ENCODE results near the gene DAB2IP.

DAB2IP gene

DNA sequence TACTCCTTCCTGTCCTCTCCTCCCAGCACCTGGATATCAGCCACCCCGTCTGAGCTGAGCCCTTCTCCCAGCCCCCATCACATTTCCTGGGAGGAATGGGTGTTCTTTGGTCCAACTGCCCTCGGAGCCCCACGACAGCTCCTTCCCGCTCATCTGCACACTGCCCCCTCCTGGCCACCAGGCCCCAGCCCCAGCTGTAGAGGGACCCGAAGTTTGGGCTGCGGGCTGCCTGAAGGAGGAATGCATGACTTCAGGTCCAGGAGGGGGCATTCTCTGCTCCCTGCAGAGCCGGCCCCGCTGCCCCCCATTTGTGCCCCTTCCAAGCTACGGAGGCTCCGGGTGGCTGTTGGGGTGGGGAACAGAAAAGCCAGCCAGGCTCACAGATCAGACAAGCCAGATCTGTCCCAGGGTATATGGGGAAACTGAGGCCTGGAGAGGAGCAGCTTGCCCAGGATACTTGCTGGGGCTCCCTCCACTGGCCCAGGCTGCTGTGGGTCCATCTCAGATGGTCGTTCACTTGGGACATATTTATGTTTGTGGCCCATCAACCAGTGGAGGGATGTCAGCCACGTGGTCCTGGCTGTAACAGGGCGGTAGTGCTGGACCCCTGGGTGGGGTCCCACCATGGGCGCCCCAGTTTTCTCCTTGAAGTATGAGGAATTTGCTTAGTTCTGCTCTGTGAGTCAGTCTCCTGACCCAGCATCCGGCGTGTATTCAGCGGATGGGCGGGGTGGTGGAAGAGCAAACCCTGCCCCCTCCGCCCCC, 33.1 kb downstream of the DAB2IP start:
- Histone ChIP-seq H3K36me3 (peaks cover 0 to 26% (median 14%) of the 10 kb centered on the region in 3 donors), H3K27me3 (no peaks in the 10 kb centered on the region), H3K27ac (no peak overlapping the region), H3K4me3 (no peak overlapping the region), H3K4me1 (peaks cover 0 to 7% (median 3%) of the 10 kb centered on the region in 4 donors), H3K9me3 (no peaks in the 10 kb centered on the region)
- TF ChIP-seq, protein P1, sequence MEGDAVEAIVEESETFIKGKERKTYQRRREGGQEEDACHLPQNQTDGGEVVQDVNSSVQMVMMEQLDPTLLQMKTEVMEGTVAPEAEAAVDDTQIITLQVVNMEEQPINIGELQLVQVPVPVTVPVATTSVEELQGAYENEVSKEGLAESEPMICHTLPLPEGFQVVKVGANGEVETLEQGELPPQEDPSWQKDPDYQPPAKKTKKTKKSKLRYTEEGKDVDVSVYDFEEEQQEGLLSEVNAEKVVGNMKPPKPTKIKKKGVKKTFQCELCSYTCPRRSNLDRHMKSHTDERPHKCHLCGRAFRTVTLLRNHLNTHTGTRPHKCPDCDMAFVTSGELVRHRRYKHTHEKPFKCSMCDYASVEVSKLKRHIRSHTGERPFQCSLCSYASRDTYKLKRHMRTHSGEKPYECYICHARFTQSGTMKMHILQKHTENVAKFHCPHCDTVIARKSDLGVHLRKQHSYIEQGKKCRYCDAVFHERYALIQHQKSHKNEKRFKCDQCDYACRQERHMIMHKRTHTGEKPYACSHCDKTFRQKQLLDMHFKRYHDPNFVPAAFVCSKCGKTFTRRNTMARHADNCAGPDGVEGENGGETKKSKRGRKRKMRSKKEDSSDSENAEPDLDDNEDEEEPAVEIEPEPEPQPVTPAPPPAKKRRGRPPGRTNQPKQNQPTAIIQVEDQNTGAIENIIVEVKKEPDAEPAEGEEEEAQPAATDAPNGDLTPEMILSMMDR (IDR thresholded peaks at IDR 0.05): peak; percentile 54 to 56
- intact Hi-C loops (cut with DNase I; ENCODE audit: low total_unique reads): loop anchor here (5.0 kb wide), 2 partner anchors 132 to 308 kb away; no protein-coding TSS in a partner anchor
- peak in 1 of 2 donors; percentile 46 for DNase-seq

GRCh38 chr9:121685146-121685794, 33.8 kb downstream of the DAB2IP start:
- no peaks in the 10 kb centered on the region for H3K9me3 ChIP-seq
- intact Hi-C loops (cut with DNase I; ENCODE audit: low total_unique reads): loop anchor here (5.0 kb wide), 1 partner anchor 307 kb away; no protein-coding TSS in a partner anchor
- peaks cover 0 to 19% (median 9%) of the 10 kb centered on the region in 3 donors for H3K36me3 ChIP-seq
- H3K4me1 ChIP-seq: peaks cover 0 to 7% (median 5%) of the 10 kb centered on the region in 4 donors
- H3K27ac ChIP-seq: no peak overlapping the region
- no peaks in the 10 kb centered on the region for H3K27me3 ChIP-seq
- no peak for DNase-seq
- TF ChIP-seq, protein P1 (IDR thresholded peaks at IDR 0.05): no peak
- H3K4me3 ChIP-seq: no peak overlapping the region

GRCh38 chr9:121685795-121686377, 34.5 kb downstream of the DAB2IP start:
- Histone ChIP-seq H3K27me3 (no peaks in the 10 kb centered on the region), H3K36me3 (peaks cover 0 to 16% (median 9%) of the 10 kb centered on the region in 3 donors), H3K9me3 (no peaks in the 10 kb centered on the region), H3K27ac (no peak overlapping the region), H3K4me3 (no peak overlapping the region), H3K4me1 (peaks cover 0 to 7% (median 5%) of the 10 kb centered on the region in 4 donors)
- DNase-seq: no peak
- intact Hi-C loops (cut with DNase I; ENCODE audit: low total_unique reads): loop anchor here (5.0 kb wide), 1 partner anchor 306 kb away; no protein-coding TSS in a partner anchor
- TF ChIP-seq, protein P1 (IDR thresholded peaks at IDR 0.05): no peak

GRCh38 chr9:121686930-121687541, 35.6 kb downstream of the DAB2IP start:
- TF ChIP-seq, protein P1 (IDR thresholded peaks at IDR 0.05): peak; percentile 82 to 91
- Histone ChIP-seq H3K27ac (peak overlapping the region in 1 of 2 donors; percentile 9), H3K27me3 (no peaks in the 10 kb centered on the region), H3K4me3 (no peak overlapping the region), H3K36me3 (peaks cover 0 to 5% (median 4%) of the 10 kb centered on the region in 3 donors), H3K9me3 (no peaks in the 10 kb centered on the region), H3K4me1 (peaks cover 0 to 13% (median 7%) of the 10 kb centered on the region in 4 donors)
- peak; percentile 74 to 87 for DNase-seq
- intact Hi-C loops (cut with DNase I; ENCODE audit: low total_unique reads): loop anchor here (5.0 kb wide), 1 partner anchor 305 kb away; no protein-coding TSS in a partner anchor

DNA sequence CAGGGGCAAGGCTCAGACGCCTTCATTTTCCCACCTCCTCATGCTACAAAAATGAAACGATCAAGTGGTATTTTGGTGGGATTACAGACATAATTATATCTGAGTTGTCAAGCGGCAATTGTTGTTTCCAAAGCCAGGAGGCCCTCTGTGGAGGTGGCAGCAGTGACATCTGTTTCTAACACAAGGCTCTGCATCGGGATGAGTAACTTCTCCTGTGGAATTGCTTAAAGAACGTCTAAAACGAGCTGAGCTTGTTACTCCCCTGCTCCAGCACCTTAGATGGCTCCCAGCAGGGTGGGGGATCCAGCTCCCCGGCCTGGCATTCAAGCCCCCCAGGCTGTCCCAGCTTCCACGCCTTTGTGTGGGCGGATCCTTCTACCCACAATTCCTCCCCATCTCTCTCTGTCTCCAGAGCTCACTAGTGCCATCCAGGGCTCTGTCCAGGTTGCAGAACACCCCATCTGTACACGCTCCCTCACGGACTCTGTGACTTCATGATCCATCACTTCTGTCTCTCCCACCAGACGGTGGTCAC, 36.8 kb downstream of the DAB2IP start:
- H3K36me3 ChIP-seq: no peaks in the 10 kb centered on the region
- no peak overlapping the region for H3K4me3 ChIP-seq
- no peaks in the 10 kb centered on the region for H3K9me3 ChIP-seq
- TF ChIP-seq, protein P1 (IDR thresholded peaks at IDR 0.05): no peak
- H3K27me3 ChIP-seq: no peaks in the 10 kb centered on the region
- no peak for DNase-seq
- no peak overlapping the region for H3K27ac ChIP-seq
- H3K4me1 ChIP-seq: peaks cover 0 to 25% (median 15%) of the 10 kb centered on the region in 4 donors
- intact Hi-C loops (cut with DNase I; ENCODE audit: low total_unique reads): loop anchor here (5.0 kb wide), 1 partner anchor 304 kb away; no protein-coding TSS in a partner anchor

All from tibial artery (tissue), 4 donors.